H9 (cell line): Measurements from ENCODE around the gene KCNIP1. TPM values are rescaled to one million over a fixed set of nuclear protein-coding genes. Genes with fewer than 3 reads are reported as not detected.

Experiments used
- DNase-seq: peaks from one replicate; pipeline ENCODE4 v3.0.0-alpha.2; 2017
- H2AFZ ChIP-seq: one replicate; pipeline ENCODE4 v1.6.1; 2013; ENCODE audit warnings: mild to moderate bottlenecking, low read length, control low read depth, moderate library complexity
- H2AK5ac ChIP-seq: 2 replicates; pipeline ENCODE4 v1.6.1; 2013; ENCODE audit warnings: low read length, control low read depth, mixed read lengths; ENCODE audit not compliant: insufficient read length
- H2BK120ac ChIP-seq: one replicate; pipeline ENCODE4 v1.6.1; 2013; ENCODE audit warnings: low read depth, mild to moderate bottlenecking, low read length, control low read depth, inconsistent platforms; ENCODE audit not compliant: poor library complexity, severe bottlenecking
- H2BK12ac ChIP-seq: 2 replicates; pipeline ENCODE4 v1.6.1; 2013; ENCODE audit warnings: low read length, control low read depth, mixed read lengths, low read depth; ENCODE audit not compliant: insufficient read length
- H2BK15ac ChIP-seq: 2 replicates; pipeline ENCODE4 v1.6.1; 2013; ENCODE audit warnings: low read depth, low read length, control low read depth
- H2BK20ac ChIP-seq: one replicate; pipeline ENCODE4 v1.6.1; 2013; ENCODE audit warnings: low read depth, mild to moderate bottlenecking, low read length, control low read depth, inconsistent platforms; ENCODE audit not compliant: poor library complexity, severe bottlenecking
- H2BK5ac ChIP-seq: 2 replicates; pipeline ENCODE4 v1.6.1; 2013; ENCODE audit warnings: low read length, control low read depth, mixed read lengths; ENCODE audit not compliant: insufficient read length
- H3K14ac ChIP-seq: 2 replicates; pipeline ENCODE4 v1.6.1; 2013; ENCODE audit warnings: low read length, control low read depth; ENCODE audit not compliant: insufficient read depth
- H3K18ac ChIP-seq: 2 replicates; pipeline ENCODE4 v1.6.1; 2013; ENCODE audit warnings: low read depth, mild to moderate bottlenecking, mixed read lengths, low read length, control low read depth; ENCODE audit not compliant: insufficient read length
- H3K23ac ChIP-seq: 2 replicates; pipeline ENCODE4 v1.6.1; 2013; ENCODE audit warnings: low read length, control low read depth, mixed read lengths, low read depth; ENCODE audit not compliant: insufficient read length
- H3K23me2 ChIP-seq: 2 replicates; pipeline ENCODE4 v1.6.1; 2013; ENCODE audit warnings: low read depth, mild to moderate bottlenecking, mixed read lengths, low read length, control low read depth; ENCODE audit not compliant: insufficient read length, poor library complexity, severe bottlenecking
- H3K27ac ChIP-seq: 2 replicates; pipeline ENCODE4 v1.5.1; 2013; ENCODE audit warnings: low read length, control low read depth, mixed read lengths, low read depth; ENCODE audit not compliant: insufficient read length
- H3K27me3 ChIP-seq: 2 replicates; pipeline ENCODE4 v1.6.1; 2013; ENCODE audit warnings: low read length, control low read depth, inconsistent platforms; ENCODE audit not compliant: insufficient read depth
- H3K4ac ChIP-seq: 2 replicates; pipeline ENCODE4 v1.6.1; 2013; ENCODE audit warnings: low read depth, mild to moderate bottlenecking, control low read depth, inconsistent platforms, low read length, moderate library complexity
- H3K4me1 ChIP-seq: 2 replicates; pipeline ENCODE4 v1.6.1; 2013; ENCODE audit warnings: low read length, control low read depth, inconsistent platforms; ENCODE audit not compliant: insufficient read depth
- H3K4me2 ChIP-seq: 2 replicates; pipeline ENCODE4 v1.6.1; 2013; ENCODE audit warnings: low read length, control low read depth, mixed read lengths; ENCODE audit not compliant: insufficient read length, insufficient read depth
- H3K56ac ChIP-seq: 2 replicates; pipeline ENCODE4 v1.6.1; 2013; ENCODE audit warnings: low read depth, mild to moderate bottlenecking, mixed read lengths, low read length, control low read depth; ENCODE audit not compliant: insufficient read length
- H3K79me1 ChIP-seq: 2 replicates; pipeline ENCODE4 v1.6.1; 2013; ENCODE audit warnings: low read depth, mild to moderate bottlenecking, moderate library complexity, low read length, control low read depth, inconsistent platforms; ENCODE audit not compliant: insufficient read depth, poor library complexity, severe bottlenecking
- H3K79me2 ChIP-seq: 2 replicates; pipeline ENCODE4 v1.6.1; 2013; ENCODE audit warnings: low read length, control low read depth, inconsistent platforms; ENCODE audit not compliant: insufficient read depth
- H3K9ac ChIP-seq: 2 replicates; pipeline ENCODE4 v1.6.1; 2013; ENCODE audit warnings: low read length, control low read depth, mixed read lengths; ENCODE audit not compliant: insufficient read length; ENCODE audit errors: extremely low read depth
- H3K9me3 ChIP-seq: one replicate; pipeline ENCODE4 v1.6.1; 2013; ENCODE audit warnings: low read depth, low read length, inconsistent platforms; ENCODE audit not compliant: control insufficient read depth
- H3T11ph ChIP-seq: one replicate; pipeline ENCODE4 v1.6.1; 2013; ENCODE audit warnings: mild to moderate bottlenecking, low read length, control low read depth, inconsistent platforms
- H4K20me1 ChIP-seq: one replicate; pipeline ENCODE4 v1.6.1; 2013; ENCODE audit not compliant: control insufficient read depth, insufficient read length, insufficient read depth
- H4K5ac ChIP-seq: 2 replicates; pipeline ENCODE4 v1.6.1; 2013; ENCODE audit warnings: low read depth, mild to moderate bottlenecking, mixed read lengths, low read length, control low read depth; ENCODE audit not compliant: insufficient read length
- H4K8ac ChIP-seq: replicated peaks from 2 replicates; pipeline ENCODE4 v1.6.1; 2013; ENCODE audit warnings: low read length, control low read depth, mixed read lengths, low read depth; ENCODE audit not compliant: insufficient read length
- H4K91ac ChIP-seq: 2 replicates; pipeline ENCODE4 v1.6.1; 2013; ENCODE audit warnings: low read depth, mild to moderate bottlenecking, moderate library complexity, mixed read lengths, low read length, control low read depth; ENCODE audit not compliant: insufficient read length
- H3K27ac Mint-ChIP-seq, 3 experiments: 2 replicates in 2 of 3; 3 replicates in 1 of 3; pipeline ENCODE4 v1.8.0; 2020 to 2021; ENCODE audit warnings: mixed read lengths in 3 of 3, mild to moderate bottlenecking in 1 of 3, moderate library complexity in 1 of 3
- H3K27me3 Mint-ChIP-seq: 2 replicates; pipeline ENCODE4 v1.8.0; 2021; ENCODE audit warnings: low read depth, mild to moderate bottlenecking, moderate library complexity, mixed read lengths
- H3K36me3 Mint-ChIP-seq, 3 experiments: 2 replicates in 2 of 3; 3 replicates in 1 of 3; pipeline ENCODE4 v1.8.0; 2020 to 2021; ENCODE audit warnings: low read depth in 3 of 3, mixed read lengths in 3 of 3; ENCODE audit not compliant: insufficient read depth in 1 of 3
- H3K4me1 Mint-ChIP-seq, 2 experiments: 2 replicates each; pipeline ENCODE4 v1.8.0; 2020; ENCODE audit warnings: mixed read lengths in 2 of 2
- H3K4me3 Mint-ChIP-seq, 2 experiments: 2 replicates in 1 of 2; 3 replicates in 1 of 2; pipeline ENCODE4 v1.8.0; 2020 to 2021; ENCODE audit warnings: mild to moderate bottlenecking in 2 of 2, mixed read lengths in 2 of 2, moderate library complexity in 1 of 2
- H3K9me3 Mint-ChIP-seq, 2 experiments: 2 replicates in 1 of 2; 3 replicates in 1 of 2; pipeline ENCODE4 v1.8.0; 2020; ENCODE audit warnings: mild to moderate bottlenecking in 2 of 2, mixed read lengths in 2 of 2, moderate library complexity in 1 of 2
- CTCF ChIP-seq: fragments of 200-600 bp; sonication (generic); conservative IDR thresholded peaks from 3 replicates; pipeline ENCODE4 v1.8.0; 2021; ENCODE audit warnings: antibody characterized with exemption, mild to moderate bottlenecking
- WGBS: extraction: QIAGEN DNeasy Blood & Tissue Kit; methylation state at CpG from one replicate; pipeline ENCODE4 v1.1.7; 2013; ENCODE audit warnings: missing lambda C conversion rate, low lambda C conversion rate, mixed read lengths; ENCODE audit not compliant: insufficient read length; ENCODE audit errors: extremely low coverage; 5-methylcytosine and 5-hydroxymethylcytosine counted together
- total RNA-seq: library from RNA; stranded (reverse); gene quantifications from 2 replicates; pipeline ENCODE4 v1.2.1, GENCODE V29; 2021

The KCNIP1 gene
- total RNA-seq, 1 experiment from 2014 or later, result 0.63 TPM

GRCh38 chr5:170463426-170463825 lies 40.4 kb upstream of the KCNIP1 start:
- WGBS, result no CpG with 5 or more reads among the region's 1 CpG
- Histone ChIP-seq H2BK20ac (no peak overlapping the region), H4K91ac (no peak overlapping the region), H3K79me2 (no peaks in the 10 kb centered on the region), H3T11ph (no peak overlapping the region), H3K14ac (no peak overlapping the region), H3K4ac (no peak overlapping the region), H3K79me1 (no peaks in the 10 kb centered on the region), H4K5ac (no peak overlapping the region), H3K23ac (no peak overlapping the region), H4K8ac (no peak overlapping the region), H2BK12ac (no peak overlapping the region), H3K27ac (no peak overlapping the region), H3K4me1 (no peaks in the 10 kb centered on the region), H3K4me2 (no peak overlapping the region), H2BK15ac (no peak overlapping the region), H3K9ac (no peak overlapping the region), H3K23me2 (no peaks in the 10 kb centered on the region), H2AFZ (no peak overlapping the region), H2BK5ac (no peak overlapping the region), H2AK5ac (no peak overlapping the region), H3K9me3 (no peaks in the 10 kb centered on the region), H3K27me3 (no peaks in the 10 kb centered on the region), H3K18ac (no peak overlapping the region), H4K20me1 (no peaks in the 10 kb centered on the region), H3K56ac (no peak overlapping the region), H2BK120ac (no peak overlapping the region)
- peaks cover 8 to 14% of the 10 kb centered on the region in 2 experiments; a peak in 4 of 5 replicates for H3K9me3 Mint-ChIP-seq
- H3K27me3 Mint-ChIP-seq, result peaks cover 2% of the 10 kb centered on the region; the same call in 1 of the 2 replicates
- H3K4me1 Mint-ChIP-seq, result no peaks in the 10 kb centered on the region
- H3K36me3 Mint-ChIP-seq, result peaks cover 0 to 8% (median 0%) of the 10 kb centered on the region in 3 experiments; a peak in 2 of 7 replicates
- H3K27ac Mint-ChIP-seq, result no peak overlapping the region
- no peak for TF ChIP-seq CTCF
- no peak for DNase-seq
- no peak overlapping the region for H3K4me3 Mint-ChIP-seq
